KG1 (cell line): ENCODE results near the gene CLIC4.

Experiments
- DNase-seq: peaks from one replicate; lab custom pipeline; 2025; lab: John Stamatoyannopoulos, UW

The CLIC4 gene

GRCh38 chr1:24860841-24861240 is 115.6 kb downstream of the CLIC4 start:
- no peak for DNase-seq

GRCh38 chr1:24861821-24862727 is 116.8 kb downstream of the CLIC4 start:
- DNase-seq: no peak

GRCh38 chr1:24862775-24863483 is 117.7 kb downstream of the CLIC4 start:
- DNase-seq: no peak

GRCh38 chr1:24864370-24864777 is 119.1 kb downstream of the CLIC4 start:
- no peak for DNase-seq

GRCh38 chr1:24865168-24865567 is 119.9 kb downstream of the CLIC4 start:
- no peak for DNase-seq

- DNase-seq: no peak
These were observed 120.3 kb downstream of the CLIC4 start for GRCh38 chr1:24865587-24865986.

- no peak for DNase-seq
These were observed 121.2 kb downstream of the CLIC4 start for GRCh38 chr1:24866211-24867083.

GRCh38 chr1:24867084-24867870 is 122.0 kb downstream of the CLIC4 start:
- DNase-seq: no peak

GRCh38 chr1:24868016-24868875 is 123.0 kb downstream of the CLIC4 start:
- no peak for DNase-seq

GRCh38 chr1:24870551-24871195 is 125.4 kb downstream of the CLIC4 start:
- DNase-seq: peak; percentile 55

- DNase-seq: no peak
These were observed 126.2 kb downstream of the CLIC4 start for GRCh38 chr1:24871306-24871901.

- peak; percentile 82 for DNase-seq
These were observed 127.0 kb downstream of the CLIC4 start for GRCh38 chr1:24872061-24872850.

GRCh38 chr1:24873148-24873547 is 127.9 kb downstream of the CLIC4 start:
- DNase-seq: no peak

GRCh38 chr1:24874056-24874455 is 128.8 kb downstream of the CLIC4 start:
- DNase-seq: no peak

GRCh38 chr1:24874611-24875234 is 129.5 kb downstream of the CLIC4 start:
- no peak for DNase-seq

- DNase-seq: no peak
These were observed 130.0 kb downstream of the CLIC4 start for GRCh38 chr1:24875257-24875656.

- no peak for DNase-seq
These were observed 130.8 kb downstream of the CLIC4 start for GRCh38 chr1:24875991-24876506.

GRCh38 chr1:24878045-24878444 is 132.8 kb downstream of the CLIC4 start:
- no peak for DNase-seq
